Vagina (tissue), 2 donors: ENCODE results near the gene KCNF1. TPM values are rescaled to one million over a fixed set of nuclear protein-coding genes. Genes with fewer than 3 reads are reported as not detected.

ENCODE experiments used
- DNase-seq, 2 donors: peaks; one replicate each; pipeline ENCODE4 v3.0.0-alpha.2; 2017; ENCODE audit errors: extremely low spot score in 2 of 2
- H3K27ac ChIP-seq: fragments of 200-600 bp; sonication (generic); one replicate; pipeline ENCODE4 v1.5.1; 2019
- H3K27me3 ChIP-seq: fragments of 200-600 bp; sonication (generic); one replicate; pipeline ENCODE4 v1.5.1; 2019
- H3K36me3 ChIP-seq, 2 donors: fragments of 200-600 bp; sonication (generic); one replicate each; pipeline ENCODE4 v1.5.1; 2017 to 2019
- H3K4me1 ChIP-seq: fragments of 200-600 bp; sonication (generic); one replicate; pipeline ENCODE4 v1.5.1; 2019
- H3K4me3 ChIP-seq, 2 donors: fragments of 200-600 bp; sonication (generic); 1 replicate in 1 of 2; 2 replicates in 1 of 2; pipeline ENCODE4 v1.5.1; 2016 to 2019
- H3K9me3 ChIP-seq: fragments of 200-600 bp; sonication (generic); one replicate; pipeline ENCODE4 v1.5.1; 2019
- CTCF ChIP-seq, 3 experiments: fragments of 450-650 bp in 2 of 3; fragments of 200-600 bp in 1 of 3; sonication (generic) in 1 of 3; IDR thresholded peaks; one replicate each; pipeline ENCODE4 v1.5.1; 2017 to 2019; ENCODE audit warnings: antibody characterized with exemption in 3 of 3, mild to moderate bottlenecking in 2 of 3, moderate library complexity in 2 of 3
- POLR2A ChIP-seq, 2 donors: fragments of 450-650 bp; IDR thresholded peaks; one replicate each; pipeline ENCODE4 v1.6.1; 2017; ENCODE audit warnings: antibody characterized with exemption in 2 of 2, mild to moderate bottlenecking in 2 of 2, moderate library complexity in 2 of 2
- POLR2AphosphoS5 ChIP-seq, 2 donors: sonication (generic); formaldehyde crosslinking; IDR thresholded peaks; one replicate each; pipeline ENCODE4 v1.9.0; 2017; ENCODE audit warnings: antibody characterized with exemption in 2 of 2, mild to moderate bottlenecking in 2 of 2, low read depth in 1 of 2; ENCODE audit not compliant: insufficient read depth in 1 of 2
- intact Hi-C: fragments of 100-400 bp; cut with DNase I; formaldehyde crosslinking; loops from one replicate; pipeline ENCODE4 v1.15.1; 2023
- total RNA-seq: library from RNA; depleted of rRNA; stranded (reverse); fragments of >200 nt; gene quantifications from one replicate; pipeline ENCODE4 v1.2.3, GENCODE V29; 2016

The KCNF1 gene
- total RNA-seq, 1 donor from 2014 or later: not detected

- no peak for TF ChIP-seq POLR2AphosphoS5 (IDR thresholded peaks at IDR 0.05; ENCODE audit: insufficient read depth in 1 of 2, low read depth in 1 of 2)
- Histone ChIP-seq H3K4me1 (no peaks in the 10 kb centered on the region), H3K4me3 (no peak overlapping the region), H3K9me3 (no peaks in the 10 kb centered on the region), H3K27me3 (no peaks in the 10 kb centered on the region), H3K36me3 (no peaks in the 10 kb centered on the region), H3K27ac (no peak overlapping the region)
- intact Hi-C loops: no loop called here
- DNase-seq: no peak
Observed at GRCh38 chr2:10883801-10884478, 27.8 kb upstream of the KCNF1 start.

GRCh38 chr2:10884574-10884975 is 27.2 kb upstream of the KCNF1 start:
- Histone ChIP-seq H3K27ac (no peak overlapping the region), H3K36me3 (no peaks in the 10 kb centered on the region), H3K4me1 (no peaks in the 10 kb centered on the region), H3K27me3 (no peaks in the 10 kb centered on the region), H3K4me3 (no peak overlapping the region), H3K9me3 (no peaks in the 10 kb centered on the region)
- intact Hi-C loops: no loop called here
- no peak for DNase-seq
- TF ChIP-seq POLR2A (IDR thresholded peaks at IDR 0.05) (no peak), CTCF (IDR thresholded peaks at IDR 0.05) (no peak), POLR2AphosphoS5 (IDR thresholded peaks at IDR 0.05; ENCODE audit: insufficient read depth in 1 of 2, low read depth in 1 of 2) (no peak)

GRCh38 chr2:10885094-10885860 is 26.5 kb upstream of the KCNF1 start:
- H3K27ac ChIP-seq: no peak overlapping the region
- DNase-seq: no peak
- H3K4me1 ChIP-seq: no peaks in the 10 kb centered on the region
- H3K4me3 ChIP-seq: no peak overlapping the region
- no peaks in the 10 kb centered on the region for H3K36me3 ChIP-seq
- TF ChIP-seq POLR2A (IDR thresholded peaks at IDR 0.05): no peak
- no peak for TF ChIP-seq CTCF (IDR thresholded peaks at IDR 0.05)
- no peak for TF ChIP-seq POLR2AphosphoS5 (IDR thresholded peaks at IDR 0.05; ENCODE audit: insufficient read depth in 1 of 2, low read depth in 1 of 2)
- no peaks in the 10 kb centered on the region for H3K27me3 ChIP-seq
- H3K9me3 ChIP-seq: no peaks in the 10 kb centered on the region
- intact Hi-C loops: no loop called here

- TF ChIP-seq POLR2AphosphoS5 (IDR thresholded peaks at IDR 0.05; ENCODE audit: insufficient read depth in 1 of 2, low read depth in 1 of 2) (no peak), CTCF (IDR thresholded peaks at IDR 0.05) (no peak), POLR2A (IDR thresholded peaks at IDR 0.05) (no peak)
- Histone ChIP-seq H3K27me3 (no peaks in the 10 kb centered on the region), H3K27ac (no peak overlapping the region), H3K9me3 (no peaks in the 10 kb centered on the region), H3K36me3 (no peaks in the 10 kb centered on the region), H3K4me3 (no peak overlapping the region), H3K4me1 (no peaks in the 10 kb centered on the region)
- intact Hi-C loops: no loop called here
- DNase-seq: no peak
Observed at GRCh38 chr2:10887476-10887875, 24.3 kb upstream of the KCNF1 start.

GRCh38 chr2:10889651-10890215 is 22.0 kb upstream of the KCNF1 start:
- Histone ChIP-seq H3K4me3 (no peak overlapping the region), H3K9me3 (no peaks in the 10 kb centered on the region), H3K27ac (no peak overlapping the region), H3K27me3 (no peaks in the 10 kb centered on the region), H3K36me3 (no peaks in the 10 kb centered on the region), H3K4me1 (no peaks in the 10 kb centered on the region)
- intact Hi-C loops: no loop called here
- no peak for TF ChIP-seq POLR2A (IDR thresholded peaks at IDR 0.05)
- TF ChIP-seq POLR2AphosphoS5 (IDR thresholded peaks at IDR 0.05; ENCODE audit: insufficient read depth in 1 of 2, low read depth in 1 of 2): no peak
- no peak for TF ChIP-seq CTCF (IDR thresholded peaks at IDR 0.05)
- no peak for DNase-seq
